Measurements from ENCODE around the gene STUB1.

DNA sequence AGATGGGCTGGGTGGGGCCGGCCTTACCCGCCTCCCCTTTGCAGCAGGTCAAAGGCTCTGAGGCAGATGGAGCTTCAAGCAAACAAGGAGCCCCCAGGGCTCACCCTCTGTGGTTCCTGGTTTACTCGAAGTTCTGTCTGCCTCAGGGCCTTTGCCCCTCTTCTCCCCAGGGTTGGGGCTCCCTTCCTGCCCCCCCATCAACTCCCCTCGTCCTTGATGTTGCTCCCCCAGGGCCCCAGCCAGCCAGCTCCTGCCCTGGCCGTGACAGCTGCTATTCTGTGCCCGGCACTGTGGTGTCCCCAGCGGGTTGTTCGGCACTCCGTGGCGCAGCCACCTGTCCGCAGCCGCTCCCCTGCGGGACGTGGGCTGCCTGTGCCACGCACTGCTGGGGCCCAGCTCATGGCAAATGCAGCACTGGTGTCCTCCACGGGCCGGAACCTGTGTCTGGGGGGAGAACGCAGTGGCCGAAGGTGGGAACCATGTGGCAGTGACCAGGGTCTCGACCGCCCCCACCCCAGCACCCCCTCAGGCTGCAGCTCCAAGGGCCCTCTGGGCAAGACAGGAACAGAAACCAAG is 30.4 kb downstream of the STUB1 start:
- TF ChIP-seq, protein P1, sequence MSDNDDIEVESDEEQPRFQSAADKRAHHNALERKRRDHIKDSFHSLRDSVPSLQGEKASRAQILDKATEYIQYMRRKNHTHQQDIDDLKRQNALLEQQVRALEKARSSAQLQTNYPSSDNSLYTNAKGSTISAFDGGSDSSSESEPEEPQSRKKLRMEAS (IDR thresholded peaks at IDR 0.05): no peak
- TF ChIP-seq POLR2A (IDR thresholded peaks at IDR 0.05; ENCODE audit: borderline replicate concordance, extremely low read depth, insufficient read depth, insufficient read length) (no peak), EGR1 (IDR thresholded peaks at IDR 0.05; ENCODE audit: low read depth) (no peak), EZH2phosphoT487 (IDR thresholded peaks at IDR 0.05; ENCODE audit: borderline replicate concordance) (no peak)
- TF ChIP-seq, protein P2, sequence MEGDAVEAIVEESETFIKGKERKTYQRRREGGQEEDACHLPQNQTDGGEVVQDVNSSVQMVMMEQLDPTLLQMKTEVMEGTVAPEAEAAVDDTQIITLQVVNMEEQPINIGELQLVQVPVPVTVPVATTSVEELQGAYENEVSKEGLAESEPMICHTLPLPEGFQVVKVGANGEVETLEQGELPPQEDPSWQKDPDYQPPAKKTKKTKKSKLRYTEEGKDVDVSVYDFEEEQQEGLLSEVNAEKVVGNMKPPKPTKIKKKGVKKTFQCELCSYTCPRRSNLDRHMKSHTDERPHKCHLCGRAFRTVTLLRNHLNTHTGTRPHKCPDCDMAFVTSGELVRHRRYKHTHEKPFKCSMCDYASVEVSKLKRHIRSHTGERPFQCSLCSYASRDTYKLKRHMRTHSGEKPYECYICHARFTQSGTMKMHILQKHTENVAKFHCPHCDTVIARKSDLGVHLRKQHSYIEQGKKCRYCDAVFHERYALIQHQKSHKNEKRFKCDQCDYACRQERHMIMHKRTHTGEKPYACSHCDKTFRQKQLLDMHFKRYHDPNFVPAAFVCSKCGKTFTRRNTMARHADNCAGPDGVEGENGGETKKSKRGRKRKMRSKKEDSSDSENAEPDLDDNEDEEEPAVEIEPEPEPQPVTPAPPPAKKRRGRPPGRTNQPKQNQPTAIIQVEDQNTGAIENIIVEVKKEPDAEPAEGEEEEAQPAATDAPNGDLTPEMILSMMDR (IDR thresholded peaks at IDR 0.05 in 2 of 3, conservative IDR thresholded peaks at IDR 0.05 in 1 of 3; ENCODE audit: borderline replicate concordance in 1 of 3, insufficient read depth in 1 of 3, low read depth in 2 of 3, low read length in 2 of 3): no peak
